ENCODE measurements around the gene NTSR1.

DNA sequence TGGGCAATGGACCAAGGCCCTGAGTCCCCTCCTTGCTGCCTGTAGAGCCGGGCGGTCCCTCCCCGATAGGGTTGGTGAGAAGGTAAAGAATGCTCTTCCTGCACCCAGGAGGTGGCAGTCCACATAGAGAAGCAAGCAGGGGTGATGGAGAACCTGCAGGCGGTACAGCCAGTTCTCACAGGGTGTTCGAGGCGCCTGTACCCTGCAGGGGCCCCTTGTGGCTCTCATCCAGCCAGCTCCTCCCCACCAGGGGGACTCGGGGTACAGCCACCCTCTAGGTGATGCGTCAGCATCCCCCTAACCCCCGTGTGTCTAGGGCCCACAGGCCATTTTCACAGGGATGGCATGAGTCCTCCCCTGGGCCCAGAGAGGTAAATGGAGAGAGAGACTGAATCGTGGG is 103.1 kb downstream of the NTSR1 start:
- no peak for TF ChIP-seq EZH2 (IDR thresholded peaks at IDR 0.05; ENCODE audit: insufficient read depth, poor library complexity, severe bottlenecking)
- TF ChIP-seq EZH2phosphoT487 (IDR thresholded peaks at IDR 0.05; ENCODE audit: insufficient read depth, low read depth) = no peak
